Measurements from ENCODE around the gene UNC93A. TPM values are rescaled to one million over a fixed set of nuclear protein-coding genes. Genes with fewer than 3 reads are reported as not detected.

The UNC93A gene
- total RNA-seq, 1 experiment from 2014 or later = not detected

- no peak for DNase-seq (ENCODE audit: low read depth)
Measured at GRCh38 chr6:167293088-167293589, 2.0 kb downstream of the UNC93A start.

DNA sequence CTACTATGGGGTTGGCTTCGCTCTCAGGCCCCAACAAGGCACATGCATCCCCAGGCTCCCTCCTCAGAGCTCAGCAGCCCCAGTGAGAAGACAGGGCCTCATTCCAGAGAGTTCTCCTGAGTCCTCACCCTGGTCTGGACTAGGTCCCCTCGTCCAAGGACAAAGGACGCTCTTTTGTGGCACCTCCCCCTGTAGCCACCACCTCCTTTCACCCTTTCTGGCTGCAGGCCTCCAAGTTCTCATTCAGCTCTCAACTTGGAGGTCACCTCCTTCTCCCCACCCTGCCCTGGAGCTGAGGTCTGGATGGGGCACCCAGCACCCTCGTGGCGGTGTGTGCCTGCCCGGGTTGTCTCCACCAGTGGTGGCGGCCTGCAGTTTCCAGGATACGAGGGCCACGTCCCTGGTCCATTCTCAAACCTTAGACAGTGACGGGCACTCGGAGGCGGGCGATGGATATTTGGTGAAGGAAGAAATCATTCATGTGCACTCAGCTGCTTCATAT is 2.5 kb downstream of the UNC93A start:
- no peak for DNase-seq (ENCODE audit: low read depth)

- no peak for DNase-seq (ENCODE audit: low read depth)
Measured at GRCh38 chr6:167294241-167294640, 3.1 kb downstream of the UNC93A start.

DNA sequence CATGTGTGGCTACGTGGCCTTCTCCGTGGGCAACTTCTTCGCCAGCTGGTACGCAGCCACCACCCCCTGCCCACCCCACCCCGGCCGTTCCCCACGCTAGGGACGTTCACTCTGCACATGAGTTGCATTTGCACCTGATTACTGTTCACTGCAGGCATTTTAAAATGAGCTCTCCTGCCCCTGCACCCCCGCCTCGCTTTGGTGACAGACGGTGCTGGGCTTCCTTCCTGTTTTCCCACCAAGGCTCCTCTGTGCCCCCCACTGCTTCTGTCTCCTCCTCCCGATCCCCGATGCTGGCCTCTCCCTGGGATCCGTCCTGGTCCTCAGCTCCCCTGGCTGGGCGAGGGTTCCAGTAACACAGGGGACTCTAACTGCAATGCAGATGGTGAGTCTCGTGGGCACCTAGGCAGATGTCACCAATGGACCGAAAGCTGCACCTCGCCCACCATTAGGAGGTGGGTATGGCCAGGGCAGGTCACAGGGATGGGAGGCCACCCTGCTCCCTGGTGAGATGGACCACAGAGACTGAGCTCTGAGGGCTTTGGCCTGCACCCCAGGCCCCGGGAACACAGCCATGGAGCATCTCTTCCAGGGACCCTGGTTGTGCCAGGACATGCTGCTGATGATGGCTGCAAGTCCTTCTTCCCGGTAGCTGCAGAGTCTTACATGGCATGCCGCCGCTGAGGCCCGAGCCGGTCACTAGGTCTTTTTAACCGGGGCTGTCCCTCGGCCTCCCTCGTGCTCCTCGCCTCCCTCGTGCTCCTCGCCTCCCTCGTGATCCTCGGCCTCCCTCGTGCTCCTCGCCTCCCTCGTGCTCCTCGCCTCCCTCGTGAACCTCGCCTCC is 3.8 kb downstream of the UNC93A start:
- DNase-seq (ENCODE audit: low read depth) = no peak

DNA sequence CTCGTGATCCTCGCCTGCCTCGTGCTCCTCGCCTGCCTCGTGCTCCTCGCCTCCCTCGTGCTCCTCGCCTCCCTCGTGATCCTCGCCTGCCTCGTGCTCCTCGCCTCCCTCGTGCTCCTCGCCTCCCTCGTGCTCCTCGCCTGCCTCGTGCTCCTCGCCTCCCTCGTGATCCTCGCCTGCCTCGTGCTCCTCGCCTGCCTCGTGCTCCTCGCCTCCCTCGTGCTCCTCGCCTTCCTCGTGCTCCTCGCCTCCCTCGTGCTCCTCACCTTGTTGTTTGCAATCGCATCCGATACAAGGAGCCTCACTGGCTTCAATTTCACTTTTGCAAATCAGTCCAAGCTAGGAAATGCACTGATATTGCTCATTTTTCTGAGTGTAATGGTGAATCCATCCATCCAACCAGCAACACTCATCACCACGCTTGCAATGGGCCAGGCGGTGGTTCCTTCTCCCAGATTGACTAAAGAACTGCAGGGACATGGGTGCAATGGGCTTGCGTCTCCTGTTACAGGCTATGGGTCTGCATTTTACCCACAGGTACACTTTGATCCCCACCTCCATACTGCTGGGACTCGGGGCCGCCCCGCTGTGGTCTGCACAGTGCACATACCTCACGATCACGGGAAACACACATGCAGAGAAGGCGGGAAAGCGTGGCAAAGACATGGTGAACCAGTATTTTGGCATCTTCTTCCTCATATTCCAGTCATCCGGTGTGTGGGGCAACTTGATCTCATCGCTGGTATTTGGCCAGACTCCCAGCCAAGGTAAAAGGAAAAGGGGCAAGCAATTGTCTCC is 4.6 kb downstream of the UNC93A start:
- no peak for DNase-seq (ENCODE audit: low read depth)

GRCh38 chr6:167296293-167296690 is 5.2 kb downstream of the UNC93A start:
- DNase-seq (ENCODE audit: low read depth) = no peak

GRCh38 chr6:167296902-167297301 is 5.8 kb downstream of the UNC93A start:
- DNase-seq (ENCODE audit: low read depth) = no peak

DNA sequence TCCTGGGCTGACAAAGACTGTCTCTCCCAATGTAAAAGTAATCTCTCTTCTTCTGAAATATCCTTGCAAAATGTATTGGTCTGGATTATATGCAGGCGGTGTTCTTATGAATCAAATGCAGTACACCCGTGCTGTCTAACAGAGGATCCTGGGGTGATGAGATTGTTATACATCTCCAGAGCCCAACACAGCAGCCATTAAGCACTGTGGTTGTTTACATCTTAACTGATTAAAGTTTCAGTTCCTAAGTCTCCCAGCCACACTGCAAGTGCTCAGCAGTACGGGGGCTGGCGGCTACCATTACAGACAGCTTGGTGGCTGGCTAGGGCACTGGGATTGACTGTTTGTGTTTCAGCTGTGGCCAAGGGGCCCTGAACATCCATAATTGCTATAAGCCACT is 7.0 kb downstream of the UNC93A start:
- no peak for DNase-seq (ENCODE audit: low read depth)

GRCh38 chr6:167299641-167300308 is 8.7 kb downstream of the UNC93A start:
- no peak for DNase-seq (ENCODE audit: low read depth)

DNA sequence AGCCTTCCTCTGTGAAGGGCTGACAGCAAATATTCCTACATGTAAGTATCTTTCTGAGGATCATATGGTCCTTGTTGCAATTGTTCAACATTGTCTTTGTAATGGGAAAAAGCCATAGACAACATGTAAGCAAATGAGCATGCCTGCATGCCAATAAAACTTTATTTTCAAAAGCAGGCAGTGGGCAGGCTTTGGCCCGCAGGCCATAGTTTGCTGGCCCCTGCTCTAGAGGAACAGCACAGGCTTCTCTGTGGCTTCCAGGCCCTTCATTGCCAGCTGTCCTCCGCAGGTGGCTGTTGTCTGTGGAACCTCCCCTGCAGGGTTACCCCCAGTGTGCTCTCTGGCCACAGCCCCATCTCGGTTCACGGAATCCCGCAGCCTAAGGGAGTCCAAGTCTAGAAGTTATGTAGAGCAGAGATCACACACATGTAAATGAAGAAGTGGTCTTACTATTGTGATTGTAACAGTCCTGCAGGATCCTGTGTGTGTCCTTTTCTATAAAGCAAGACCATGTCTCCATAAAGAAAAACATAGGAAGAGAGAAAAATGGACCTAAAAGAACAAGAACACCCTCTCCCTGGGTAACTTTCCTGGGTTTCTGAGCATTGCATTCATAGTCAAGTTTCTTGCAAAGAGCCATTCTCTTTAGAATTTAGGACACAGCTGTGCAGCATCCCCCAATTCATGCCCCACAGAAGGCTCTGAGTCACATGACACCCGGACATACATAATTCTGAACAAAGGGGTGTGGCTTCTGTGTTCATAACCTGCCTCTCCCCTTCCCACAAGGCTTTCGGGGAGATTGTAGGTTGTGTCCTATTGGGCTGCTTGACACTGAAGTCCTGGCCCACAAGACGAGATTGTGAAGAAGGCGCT is 10.0 kb downstream of the UNC93A start:
- DNase-seq (ENCODE audit: low read depth) = no peak

DNA sequence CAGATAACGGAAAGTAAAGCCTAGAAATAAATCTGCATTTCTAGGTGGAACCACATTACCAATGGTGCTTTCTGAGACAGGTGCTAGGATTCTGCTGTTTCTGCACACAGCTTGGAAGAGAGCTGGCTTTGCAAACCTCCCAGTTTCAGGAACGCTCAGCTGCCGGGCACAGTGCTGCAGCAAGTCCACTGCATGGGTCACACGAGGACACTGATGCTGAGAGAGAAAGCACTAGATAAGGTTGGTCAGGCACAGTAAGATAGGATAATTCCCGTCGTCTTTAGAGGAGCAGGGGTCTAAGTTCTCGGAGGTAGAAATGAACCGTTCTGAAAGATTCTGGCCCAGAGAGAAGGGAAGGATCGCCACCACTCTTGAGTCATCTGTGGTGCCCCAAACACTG is 11.0 kb downstream of the UNC93A start:
- no peak for DNase-seq (ENCODE audit: low read depth)

DNA sequence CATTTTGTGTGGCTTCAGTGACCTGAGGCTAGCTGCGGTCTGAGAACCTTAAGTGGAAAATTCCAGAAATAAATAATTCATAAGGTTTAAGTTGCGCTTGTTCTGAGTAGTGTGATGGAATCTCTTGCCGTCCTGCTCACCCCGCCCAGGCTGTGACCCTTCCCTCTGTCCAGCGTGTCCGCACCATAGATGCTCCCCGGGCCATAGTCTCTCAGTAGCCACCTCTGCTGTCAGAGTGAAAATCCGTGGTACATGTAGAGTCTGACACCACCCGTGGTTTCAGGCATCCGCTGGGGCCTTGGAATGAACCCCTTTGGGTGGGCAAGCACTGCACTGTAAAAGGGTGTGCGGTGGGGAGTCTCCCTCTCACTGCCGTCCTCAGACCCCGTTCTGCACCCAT is 11.7 kb downstream of the UNC93A start:
- no peak for DNase-seq (ENCODE audit: low read depth)

GRCh38 chr6:167303675-167304625 is 12.8 kb downstream of the UNC93A start:
- peak; percentile 43 for DNase-seq (ENCODE audit: low read depth)

DNA sequence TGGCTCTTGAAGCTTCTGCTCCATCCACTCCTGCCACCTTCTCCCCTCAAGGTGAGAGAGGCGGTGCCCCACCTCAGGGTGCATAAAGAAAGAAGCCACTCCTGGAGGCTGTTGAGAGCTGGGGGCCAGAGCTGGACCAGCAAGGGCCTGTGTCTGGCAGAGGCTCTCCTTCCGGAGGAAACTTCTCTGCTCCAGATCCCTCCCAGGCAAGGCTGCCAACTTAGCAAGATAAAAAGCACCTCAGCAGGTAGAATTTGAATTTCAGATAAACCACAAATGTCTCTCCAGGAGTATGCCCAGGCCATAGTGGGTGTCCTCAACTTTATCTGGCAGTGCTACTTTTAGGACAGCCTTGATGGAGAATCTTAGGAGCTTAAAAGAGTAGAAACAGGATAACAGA is 13.8 kb downstream of the UNC93A start:
- no peak for DNase-seq (ENCODE audit: low read depth)

GRCh38 chr6:167305796-167306195 is 14.7 kb downstream of the UNC93A start:
- DNase-seq (ENCODE audit: low read depth) = no peak

DNA sequence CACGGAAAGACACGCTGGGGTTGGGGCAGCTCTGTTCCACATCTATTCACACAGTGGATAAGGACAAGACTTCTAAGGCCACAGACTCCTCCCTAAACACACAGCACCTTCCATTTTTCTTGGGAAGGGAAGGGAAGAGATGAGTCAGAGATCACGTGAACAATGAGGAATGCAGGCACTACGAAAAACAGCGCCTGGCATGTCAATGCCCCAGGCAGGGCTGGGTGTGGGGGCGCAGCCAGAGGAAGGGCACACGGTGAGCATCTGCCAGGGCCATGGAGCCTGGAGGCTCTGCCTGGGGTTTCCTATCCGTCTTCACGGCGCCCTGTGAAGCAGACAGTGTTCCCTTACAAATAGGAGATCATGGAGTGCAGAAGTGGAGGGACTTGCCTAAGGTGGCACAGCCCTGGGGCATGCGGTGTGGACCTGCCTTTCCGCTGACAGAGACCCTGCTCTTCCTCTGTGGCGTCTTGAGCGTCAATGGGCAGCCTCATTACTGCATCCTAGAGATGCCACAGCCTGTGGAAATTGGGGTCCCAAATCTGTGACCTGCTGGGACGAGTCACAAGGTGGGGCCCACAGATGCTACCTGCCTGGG is 15.4 kb downstream of the UNC93A start:
- peak; percentile 35 for DNase-seq (ENCODE audit: low read depth)

DNA sequence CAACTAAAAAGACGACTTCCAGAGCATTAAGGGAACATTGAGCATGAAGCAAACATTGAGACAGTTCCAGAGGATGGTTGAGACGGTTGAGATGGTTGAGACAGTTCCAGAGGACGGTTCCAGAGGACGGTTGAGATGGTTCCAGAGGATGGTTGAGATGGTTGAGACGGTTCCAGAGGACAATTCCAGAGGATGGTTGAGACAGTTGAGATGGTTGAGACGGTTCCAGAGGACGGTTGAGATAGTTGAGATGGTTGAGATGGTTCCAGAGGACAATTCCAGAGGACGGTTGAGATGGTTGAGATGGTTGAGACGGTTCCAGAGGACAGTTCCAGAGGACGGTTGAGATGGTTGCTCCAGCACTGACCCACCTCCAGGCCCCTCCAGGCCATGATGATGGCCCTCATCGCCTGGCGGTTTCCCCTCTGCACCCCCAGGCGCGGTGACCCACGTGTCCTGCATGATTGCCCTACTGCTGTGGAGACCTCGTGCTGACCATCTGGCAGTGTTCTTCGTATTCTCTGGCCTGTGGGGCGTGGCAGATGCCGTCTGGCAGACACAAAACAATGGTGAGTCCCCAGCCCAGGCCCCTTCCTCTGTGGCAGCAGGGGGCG is 16.3 kb downstream of the UNC93A start:
- DNase-seq (ENCODE audit: low read depth) = no peak

- DNase-seq (ENCODE audit: low read depth) = no peak
Measured at GRCh38 chr6:167308207-167308606, 17.1 kb downstream of the UNC93A start.

Measured in Daoy (cell line).